SU-DHL-6 (cell line): ENCODE results near the gene PLS1.

Source experiments
- CTCF ChIP-seq: fragments of 200-600 bp; sonication (generic); IDR thresholded peaks from one replicate; pipeline ENCODE4 v1.5.1; 2017; ENCODE audit warnings: antibody characterized with exemption, mild to moderate bottlenecking, low read length, moderate library complexity; ENCODE audit not compliant: insufficient read depth, poor library complexity, severe bottlenecking
- EZH2phosphoT487 ChIP-seq: fragments of 200-600 bp; sonication (generic), shearing (Covaris generic); conservative IDR thresholded peaks from 2 replicates; pipeline ENCODE4 v1.6.1; 2018; ENCODE audit warnings: mild to moderate bottlenecking, antibody characterized with exemption, low read length, moderate library complexity, mixed read lengths

DNA sequence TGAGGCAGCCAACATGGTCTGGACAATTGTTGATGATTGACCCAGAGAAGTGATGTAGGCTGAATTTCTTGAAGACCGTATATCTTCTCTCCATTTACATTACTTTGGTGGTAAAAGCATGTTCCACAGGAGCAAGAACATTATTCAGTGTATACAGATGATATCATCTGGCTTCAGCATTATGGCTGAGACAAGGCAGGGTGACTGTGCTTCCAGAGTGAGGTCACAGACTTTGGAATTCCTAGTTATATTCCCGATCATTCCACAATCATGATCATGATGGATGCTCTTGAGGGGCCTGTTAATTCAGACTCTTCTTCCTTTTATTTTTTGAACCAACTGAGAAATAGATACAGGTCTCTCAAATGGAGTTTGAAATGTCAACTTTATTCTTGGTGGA, 19.0 kb downstream of the PLS1 start:
- no peak for TF ChIP-seq EZH2phosphoT487
- TF ChIP-seq CTCF: no peak
